Ectodermal cell (in vitro differentiated cells): Measurements from ENCODE around the gene B3GALNT2.

ENCODE experiments used
- H3K27ac ChIP-seq: 2 replicates; pipeline ENCODE4 v1.7.0; 2013; ENCODE audit warnings: mild to moderate bottlenecking, low read depth, low read length; ENCODE audit not compliant: insufficient read depth, poor library complexity, severe bottlenecking
- H3K27me3 ChIP-seq: 2 replicates; pipeline ENCODE4 v1.7.0; 2013; ENCODE audit warnings: mild to moderate bottlenecking, low read length; ENCODE audit not compliant: insufficient read depth, control insufficient read depth, poor library complexity, severe bottlenecking
- H3K36me3 ChIP-seq: one replicate; pipeline ENCODE4 v1.7.0; 2013; ENCODE audit warnings: low read length; ENCODE audit not compliant: control insufficient read depth, insufficient read depth
- H3K4me1 ChIP-seq: one replicate; pipeline ENCODE4 v1.7.0; 2013; ENCODE audit warnings: low read length; ENCODE audit not compliant: control insufficient read depth, insufficient read depth
- H3K4me3 ChIP-seq: 2 replicates; pipeline ENCODE4 v1.7.0; 2013; ENCODE audit warnings: low read depth, low read length, control low read depth; ENCODE audit not compliant: insufficient read depth
- H3K9me3 ChIP-seq: 2 replicates; pipeline ENCODE4 v1.7.0; 2013; ENCODE audit warnings: mild to moderate bottlenecking, low read length, moderate library complexity; ENCODE audit not compliant: control insufficient read depth
- WGBS, 2 experiments: methylation state at CpG; one replicate each; pipeline ENCODE4 v1.1.7; 2013; ENCODE audit warnings: missing lambda C conversion rate in 2 of 2; 5-methylcytosine and 5-hydroxymethylcytosine counted together

Gene B3GALNT2

DNA sequence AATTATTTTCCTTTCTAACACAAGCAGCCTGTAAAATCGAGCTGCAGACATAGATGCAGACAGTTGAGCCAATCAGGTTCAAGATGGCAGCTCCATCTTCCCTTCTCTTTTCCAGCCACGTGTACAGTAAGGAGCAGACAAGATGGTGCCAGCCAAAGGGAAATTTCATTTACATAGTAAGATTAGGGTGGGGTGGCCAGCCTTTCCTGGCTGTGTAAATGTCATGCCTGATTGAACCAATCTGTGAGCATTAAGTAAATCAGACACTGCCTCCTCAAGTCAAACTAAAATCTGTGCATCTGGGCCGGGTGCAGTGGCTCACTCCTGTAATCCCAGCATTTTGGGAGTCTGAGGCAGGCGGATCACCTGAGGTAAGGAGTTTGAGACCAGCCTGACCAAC lies 76.8 kb downstream of the B3GALNT2 start:
- Histone ChIP-seq H3K4me1 (peaks cover 4% of the 10 kb centered on the region), H3K36me3 (peaks cover 5% of the 10 kb centered on the region), H3K9me3 (no peaks in the 10 kb centered on the region), H3K27me3 (no peaks in the 10 kb centered on the region), H3K27ac (no peak overlapping the region), H3K4me3 (no peak overlapping the region)
- 95 to 96% methylated on average over 4 of the region's 4 CpGs for WGBS, 2 experiments

DNA sequence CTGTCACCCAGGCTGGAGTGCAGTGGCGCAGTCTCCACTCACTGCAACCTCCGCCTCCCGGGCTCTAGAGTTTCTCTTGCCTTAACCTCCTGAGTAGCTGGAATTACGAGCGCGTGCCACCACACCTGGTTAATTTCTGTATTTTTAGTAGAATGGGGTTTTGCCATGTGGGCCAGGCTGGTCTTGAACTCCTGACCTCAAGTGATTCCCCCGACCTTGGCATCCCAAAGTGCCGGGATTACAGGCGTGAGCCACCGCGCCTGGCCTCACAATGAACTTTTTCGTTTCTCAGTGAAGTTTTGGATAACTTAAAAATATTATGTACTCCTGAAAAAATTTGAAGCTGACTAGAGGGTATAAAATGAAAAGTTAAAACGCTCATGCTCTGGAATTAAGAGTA lies 77.6 kb downstream of the B3GALNT2 start:
- Histone ChIP-seq H3K27me3 (no peaks in the 10 kb centered on the region), H3K4me3 (no peak overlapping the region), H3K4me1 (peaks cover 4% of the 10 kb centered on the region), H3K27ac (no peak overlapping the region), H3K36me3 (peaks cover 5% of the 10 kb centered on the region), H3K9me3 (no peaks in the 10 kb centered on the region)
- WGBS, 2 experiments: 94 to 96% methylated on average over 13 of the region's 13 CpGs

DNA sequence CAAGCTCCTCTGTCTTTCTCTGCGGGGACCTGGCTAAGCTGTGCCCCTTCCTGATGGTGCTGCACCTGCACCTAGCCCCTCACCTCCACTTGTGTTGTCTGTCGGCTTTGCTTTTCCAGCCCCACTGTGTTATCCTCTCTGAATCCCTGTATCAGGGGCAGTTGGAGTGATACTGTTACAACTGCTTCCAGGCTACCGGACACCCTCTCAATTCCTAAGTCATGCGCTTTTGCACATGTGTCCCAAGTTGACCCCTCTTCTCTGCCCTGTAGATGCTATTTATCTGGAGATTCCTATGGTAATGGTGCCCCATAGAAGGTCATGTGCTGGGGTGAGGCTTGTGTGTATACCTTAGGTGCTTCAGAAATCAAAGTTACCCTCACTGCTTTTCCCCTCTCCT lies 78.1 kb downstream of the B3GALNT2 start:
- no peaks in the 10 kb centered on the region for H3K9me3 ChIP-seq
- H3K4me1 ChIP-seq: peaks cover 4% of the 10 kb centered on the region
- no peak overlapping the region for H3K4me3 ChIP-seq
- WGBS, 2 experiments: 96 to 98% methylated on average over 4 of the region's 4 CpGs
- H3K36me3 ChIP-seq: peaks cover 5% of the 10 kb centered on the region
- H3K27me3 ChIP-seq: no peaks in the 10 kb centered on the region
- H3K27ac ChIP-seq: no peak overlapping the region

DNA sequence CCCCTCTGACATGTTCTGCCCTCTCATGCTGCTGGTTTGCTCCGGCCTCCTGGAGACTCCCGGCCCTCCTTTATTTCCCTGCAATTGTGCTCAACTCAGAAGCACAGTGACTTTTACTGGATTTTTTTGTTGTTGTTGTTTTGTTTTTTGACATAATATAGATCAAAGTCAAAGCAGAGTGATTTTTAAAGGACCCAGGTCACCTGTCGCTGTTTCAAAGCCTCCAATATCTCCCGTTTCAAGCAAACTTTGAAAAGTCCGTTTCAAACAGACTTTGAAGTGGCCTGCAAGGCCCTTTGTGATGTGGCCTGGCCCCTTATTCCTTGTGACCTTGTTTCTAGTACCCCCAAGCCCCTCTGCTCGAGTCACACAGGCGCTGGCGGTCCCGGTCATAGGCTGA lies 78.9 kb downstream of the B3GALNT2 start:
- H3K27ac ChIP-seq: no peak overlapping the region
- H3K4me3 ChIP-seq: no peak overlapping the region
- WGBS, 2 experiments: 93 to 94% methylated on average over 9 of the region's 9 CpGs
- H3K27me3 ChIP-seq: no peaks in the 10 kb centered on the region
- H3K36me3 ChIP-seq: peaks cover 5% of the 10 kb centered on the region
- no peaks in the 10 kb centered on the region for H3K9me3 ChIP-seq
- H3K4me1 ChIP-seq: peaks cover 4% of the 10 kb centered on the region

DNA sequence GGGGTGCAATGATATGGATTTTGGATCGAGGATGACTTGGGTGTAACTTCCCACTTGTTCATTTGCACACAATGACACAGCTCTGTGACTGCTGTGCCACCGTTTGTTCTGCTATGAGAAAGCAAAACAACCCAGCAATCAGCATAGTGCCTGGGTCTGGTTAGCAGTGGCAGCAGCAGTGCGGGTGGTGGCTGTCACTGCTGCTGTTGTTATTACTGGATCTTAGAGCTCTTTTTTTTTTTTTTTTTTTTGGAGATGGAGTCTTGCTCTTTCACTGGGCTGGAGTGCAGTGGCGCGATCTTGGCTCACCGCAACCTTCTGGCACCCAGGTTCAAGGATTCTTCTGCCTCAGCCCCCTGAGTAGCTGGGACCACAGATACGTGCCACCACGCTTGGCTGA lies 80.2 kb downstream of the B3GALNT2 start:
- Histone ChIP-seq H3K9me3 (no peaks in the 10 kb centered on the region), H3K4me1 (peaks cover 4% of the 10 kb centered on the region), H3K36me3 (peaks cover 5% of the 10 kb centered on the region), H3K27me3 (no peaks in the 10 kb centered on the region), H3K27ac (no peak overlapping the region), H3K4me3 (no peak overlapping the region)
- WGBS, 2 experiments: 87 to 92% methylated on average over 8 of the region's 8 CpGs

DNA sequence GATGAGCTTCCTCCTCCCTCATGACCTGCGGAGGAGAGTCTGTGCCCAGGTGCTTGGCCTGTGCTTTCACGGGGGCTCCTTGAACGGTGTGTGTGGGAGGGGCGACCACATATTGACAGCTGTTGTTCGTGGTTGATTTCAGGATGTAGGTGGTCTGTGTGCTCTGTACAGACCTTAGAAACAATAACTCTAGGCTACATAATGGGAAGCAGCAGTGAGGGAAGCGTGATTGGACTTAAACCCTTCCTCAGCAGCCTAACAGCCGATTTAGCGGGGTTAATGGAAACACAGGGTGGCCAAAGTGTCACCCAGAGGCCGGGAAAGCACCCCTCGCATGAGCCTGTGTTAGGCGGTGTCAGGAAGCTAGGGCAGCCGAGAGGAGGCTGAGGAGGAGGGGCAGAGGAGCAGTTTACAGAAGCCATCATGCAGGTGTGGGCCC lies 81.0 kb downstream of the B3GALNT2 start:
- H3K4me1 ChIP-seq: peaks cover 4% of the 10 kb centered on the region
- WGBS, 2 experiments: 78 to 83% methylated on average over 12 of the region's 12 CpGs
- H3K27me3 ChIP-seq: no peaks in the 10 kb centered on the region
- H3K4me3 ChIP-seq: no peak overlapping the region
- H3K36me3 ChIP-seq: peaks cover 5% of the 10 kb centered on the region
- no peaks in the 10 kb centered on the region for H3K9me3 ChIP-seq
- H3K27ac ChIP-seq: no peak overlapping the region

DNA sequence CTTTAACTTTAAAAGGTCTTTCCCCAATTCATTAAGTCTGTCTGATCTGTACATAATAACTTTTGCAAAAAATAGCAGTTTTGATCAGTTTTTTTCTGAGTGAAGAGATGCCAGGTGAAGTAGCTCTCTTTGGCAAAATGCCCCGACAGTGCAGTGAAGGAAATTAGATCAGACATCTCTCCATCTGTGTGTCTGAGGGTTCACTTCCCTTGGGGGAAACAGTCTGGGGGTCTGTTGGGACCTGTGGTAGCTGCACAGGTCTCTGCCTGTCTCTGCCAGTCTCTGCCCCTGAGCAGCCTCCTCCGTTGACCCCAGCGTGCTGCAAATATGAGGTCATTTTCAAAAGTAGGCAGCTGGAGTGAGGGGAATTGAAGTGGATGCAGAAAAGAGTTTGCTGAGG lies 82.5 kb downstream of the B3GALNT2 start:
- Histone ChIP-seq H3K4me3 (no peak overlapping the region), H3K4me1 (peaks cover 4% of the 10 kb centered on the region), H3K27ac (no peak overlapping the region), H3K9me3 (no peaks in the 10 kb centered on the region), H3K27me3 (no peaks in the 10 kb centered on the region), H3K36me3 (no peaks in the 10 kb centered on the region)
- WGBS, 2 experiments: 91 to 96% methylated on average over 3 of the region's 3 CpGs

DNA sequence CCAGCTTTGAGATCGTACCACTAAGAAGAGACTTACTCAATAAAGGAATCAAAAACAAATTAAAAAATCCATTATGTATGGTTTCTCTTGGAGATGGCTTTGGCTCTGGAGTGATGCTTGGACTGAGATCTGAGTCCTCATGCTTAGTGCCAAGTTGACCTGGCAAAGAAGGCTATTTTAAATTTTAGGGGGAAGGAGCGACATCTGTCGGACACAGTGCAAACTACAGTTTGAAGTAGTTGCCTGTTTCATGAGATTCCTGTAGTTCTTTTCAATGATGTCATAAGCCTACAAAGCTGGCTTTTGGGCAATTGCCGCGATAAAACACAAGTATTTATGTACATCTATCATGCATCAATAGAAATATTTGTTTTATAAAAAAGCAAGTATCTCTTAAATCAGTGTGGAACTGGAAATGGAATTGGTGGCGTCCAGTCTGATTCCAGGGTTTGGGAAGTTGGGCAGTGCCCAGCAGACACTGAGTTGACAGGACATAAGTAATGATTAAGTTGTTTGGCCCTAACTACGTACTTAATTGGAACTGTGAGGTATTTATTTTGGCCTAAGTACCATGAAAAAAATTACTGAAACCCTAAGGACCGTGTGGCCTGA lies 87.1 kb downstream of the B3GALNT2 start:
- no peaks in the 10 kb centered on the region for H3K27me3 ChIP-seq
- 41 to 44% methylated on average over 5 to 7 of the region's 8 CpGs for WGBS, 2 experiments

DNA sequence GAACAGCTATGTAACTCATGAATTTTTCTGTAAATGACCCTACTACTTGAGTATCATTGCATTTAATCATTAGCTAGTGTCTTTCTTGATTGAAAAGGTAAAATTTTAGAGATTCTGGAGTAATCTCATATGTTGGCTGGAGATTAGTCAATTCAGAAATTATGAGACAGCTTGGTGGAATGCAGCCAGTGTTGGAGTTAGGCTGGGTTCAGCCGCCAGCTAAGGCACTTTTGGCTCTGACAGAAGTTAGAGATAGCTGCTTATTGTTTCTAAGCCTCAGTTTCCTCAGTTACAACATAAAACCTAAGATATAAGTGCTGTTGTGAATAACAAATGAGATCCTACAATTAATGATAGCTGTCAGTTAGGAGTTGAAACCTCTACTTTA lies 87.6 kb downstream of the B3GALNT2 start:
- peaks cover 5% of the 10 kb centered on the region for H3K36me3 ChIP-seq
- no peaks in the 10 kb centered on the region for H3K9me3 ChIP-seq
- H3K4me3 ChIP-seq: no peak overlapping the region
- WGBS, 2 experiments: 93 to 100% methylated on average over 1 of the region's 1 CpG
- H3K27ac ChIP-seq: no peak overlapping the region
- H3K27me3 ChIP-seq: no peaks in the 10 kb centered on the region
- H3K4me1 ChIP-seq: no peaks in the 10 kb centered on the region

More for the DNA sequence above, 87.1 kb downstream of the B3GALNT2 start:
- no peaks in the 10 kb centered on the region for H3K4me1 ChIP-seq
- no peak overlapping the region for H3K27ac ChIP-seq
- H3K36me3 ChIP-seq: peaks cover 5% of the 10 kb centered on the region
- no peak overlapping the region for H3K4me3 ChIP-seq
- H3K9me3 ChIP-seq: no peaks in the 10 kb centered on the region

DNA sequence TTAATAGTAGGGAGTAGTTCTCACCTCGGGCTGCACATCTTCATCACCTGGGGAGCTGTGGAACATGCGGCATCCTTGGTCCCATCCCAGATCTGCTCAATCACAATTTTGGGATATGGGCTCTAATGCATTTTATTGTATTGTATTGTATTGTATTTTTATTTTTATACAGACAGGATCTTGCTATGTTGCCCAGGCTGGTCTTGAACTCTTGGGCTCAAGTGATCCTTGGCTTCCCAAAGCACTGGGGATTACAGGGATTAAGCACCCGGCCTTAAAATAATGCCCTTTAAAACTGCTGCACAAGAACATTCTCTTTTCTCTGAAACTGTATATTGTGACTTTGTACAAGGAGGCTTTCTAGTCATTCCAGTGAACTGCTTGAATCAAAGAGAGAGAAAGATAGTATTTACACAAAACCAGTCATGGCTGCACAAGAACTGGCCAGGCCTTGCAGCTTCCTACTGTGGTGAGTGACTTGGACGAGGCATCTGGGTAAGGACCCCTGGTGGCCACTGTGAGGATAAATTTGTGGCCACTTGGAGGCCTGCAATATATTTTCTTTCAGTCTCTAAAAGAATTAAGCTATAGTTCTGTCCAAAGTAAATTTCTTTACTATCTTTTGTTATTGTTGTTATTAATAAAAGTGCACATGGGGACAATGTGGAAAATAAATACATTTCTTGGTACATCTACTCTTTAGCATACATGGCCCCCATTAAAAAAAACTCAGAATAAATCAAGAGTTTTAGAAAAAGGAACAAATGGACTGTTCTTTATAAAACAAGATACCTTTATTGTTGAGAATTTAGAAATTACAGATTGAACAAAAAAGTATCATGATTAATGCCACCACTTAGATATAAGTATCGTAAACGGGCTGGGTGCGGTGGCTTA lies 89.0 kb downstream of the B3GALNT2 start:
- no peak overlapping the region for H3K27ac ChIP-seq
- WGBS, 2 experiments: 80 to 86% methylated on average over 7 of the region's 7 CpGs

More for the DNA sequence above, 89.0 kb downstream of the B3GALNT2 start:
- H3K9me3 ChIP-seq: no peaks in the 10 kb centered on the region
- no peak overlapping the region for H3K4me3 ChIP-seq
- H3K27me3 ChIP-seq: no peaks in the 10 kb centered on the region
- no peaks in the 10 kb centered on the region for H3K4me1 ChIP-seq
- H3K36me3 ChIP-seq: peaks cover 5% of the 10 kb centered on the region
